Calu3 (cell line): ENCODE measurements around the gene DIP2B. TPM values are rescaled to one million over a fixed set of nuclear protein-coding genes. Genes with fewer than 3 reads are reported as not detected.

Experiments used
- BruUV-seq: library from RNA; stranded (reverse); fragments of 400-500 nt; replicated peaks from 2 replicates; lab custom pipeline; 2021; lab: Mats Ljungman, UMichigan
- CTCF ChIA-PET: fragments of 300-600 bp; sonication (Branson Sonifier 250); formaldehyde crosslinking; loops from one replicate; lab custom pipeline; 2022; ENCODE audit warnings: antibody characterized with exemption; lab: Charles Lee
- DNase-seq: peaks from one replicate; pipeline ENCODE4 v3.0.0; 2022
- H3K27ac Mint-ChIP-seq: one replicate; pipeline ENCODE4 v1.8.0; 2022; ENCODE audit warnings: mixed read lengths; ENCODE audit not compliant: unreplicated experiment
- H3K27me3 Mint-ChIP-seq: one replicate; pipeline ENCODE4 v1.8.0; 2022; ENCODE audit warnings: mixed read lengths; ENCODE audit not compliant: unreplicated experiment
- H3K36me3 Mint-ChIP-seq: one replicate; pipeline ENCODE4 v1.8.0; 2022; ENCODE audit warnings: mild to moderate bottlenecking, moderate library complexity, mixed read lengths; ENCODE audit not compliant: insufficient read depth, unreplicated experiment
- H3K4me1 Mint-ChIP-seq: one replicate; pipeline ENCODE4 v1.8.0; 2022; ENCODE audit warnings: mild to moderate bottlenecking, low read depth, mixed read lengths; ENCODE audit not compliant: unreplicated experiment
- H3K4me3 Mint-ChIP-seq: one replicate; pipeline ENCODE4 v1.8.0; 2022; ENCODE audit warnings: mild to moderate bottlenecking, low read depth, moderate library complexity, mixed read lengths; ENCODE audit not compliant: unreplicated experiment
- H3K9me3 Mint-ChIP-seq: one replicate; pipeline ENCODE4 v1.8.0; 2022; ENCODE audit warnings: low read depth, mixed read lengths; ENCODE audit not compliant: unreplicated experiment
- intact Hi-C: fragments of 100-400 bp; cut with micrococcal nuclease; formaldehyde crosslinking; loops from one replicate; pipeline ENCODE4 v1.10.0; 2022; ENCODE audit not compliant: unreplicated experiment
- total RNA-seq: library from RNA; stranded (reverse); gene quantifications from 2 replicates; pipeline ENCODE4 v1.2.3, GENCODE V29; 2022
- TF ChIP-seq, protein P1 (sequence below): fragments of 200-600 bp; IDR thresholded peaks from one replicate; pipeline ENCODE4 v1.8.0; 2022; ENCODE audit warnings: antibody characterized with exemption; ENCODE audit not compliant: unreplicated experiment

Gene DIP2B
- total RNA-seq, 1 experiment from 2014 or later: 22.8 TPM

DNA sequence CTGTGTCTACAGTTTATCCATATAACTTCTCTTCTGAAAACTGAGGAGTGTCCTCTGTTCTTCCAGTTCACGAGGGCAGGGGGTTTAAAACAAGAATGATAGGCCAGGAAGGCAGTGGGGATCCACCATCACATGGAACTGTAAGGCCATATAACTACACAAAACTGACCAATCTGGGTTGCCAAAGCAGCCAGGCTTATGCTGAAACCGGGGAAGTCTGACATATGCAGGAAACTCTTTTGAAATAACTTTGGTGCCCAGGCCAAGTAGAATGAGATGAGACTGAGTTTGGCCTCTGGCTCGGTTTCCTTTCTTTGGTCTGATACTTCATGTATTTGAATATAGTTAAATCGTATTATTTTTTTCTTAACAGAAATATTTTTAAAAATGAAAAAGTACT, 241.1 kb downstream of the DIP2B start:
- Mint-ChIP-seq H3K36me3 (peaks cover 11% of the 10 kb centered on the region), H3K4me3 (no peak overlapping the region), H3K4me1 (no peaks in the 10 kb centered on the region), H3K27me3 (no peaks in the 10 kb centered on the region), H3K27ac (no peak overlapping the region), H3K9me3 (no peaks in the 10 kb centered on the region)
- CTCF ChIA-PET: no interaction called here
- TF ChIP-seq, protein P1, sequence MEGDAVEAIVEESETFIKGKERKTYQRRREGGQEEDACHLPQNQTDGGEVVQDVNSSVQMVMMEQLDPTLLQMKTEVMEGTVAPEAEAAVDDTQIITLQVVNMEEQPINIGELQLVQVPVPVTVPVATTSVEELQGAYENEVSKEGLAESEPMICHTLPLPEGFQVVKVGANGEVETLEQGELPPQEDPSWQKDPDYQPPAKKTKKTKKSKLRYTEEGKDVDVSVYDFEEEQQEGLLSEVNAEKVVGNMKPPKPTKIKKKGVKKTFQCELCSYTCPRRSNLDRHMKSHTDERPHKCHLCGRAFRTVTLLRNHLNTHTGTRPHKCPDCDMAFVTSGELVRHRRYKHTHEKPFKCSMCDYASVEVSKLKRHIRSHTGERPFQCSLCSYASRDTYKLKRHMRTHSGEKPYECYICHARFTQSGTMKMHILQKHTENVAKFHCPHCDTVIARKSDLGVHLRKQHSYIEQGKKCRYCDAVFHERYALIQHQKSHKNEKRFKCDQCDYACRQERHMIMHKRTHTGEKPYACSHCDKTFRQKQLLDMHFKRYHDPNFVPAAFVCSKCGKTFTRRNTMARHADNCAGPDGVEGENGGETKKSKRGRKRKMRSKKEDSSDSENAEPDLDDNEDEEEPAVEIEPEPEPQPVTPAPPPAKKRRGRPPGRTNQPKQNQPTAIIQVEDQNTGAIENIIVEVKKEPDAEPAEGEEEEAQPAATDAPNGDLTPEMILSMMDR: no peak
- BruUV-seq: no TSS peak
- DNase-seq: no peak
- intact Hi-C loops: no loop called here

DNA sequence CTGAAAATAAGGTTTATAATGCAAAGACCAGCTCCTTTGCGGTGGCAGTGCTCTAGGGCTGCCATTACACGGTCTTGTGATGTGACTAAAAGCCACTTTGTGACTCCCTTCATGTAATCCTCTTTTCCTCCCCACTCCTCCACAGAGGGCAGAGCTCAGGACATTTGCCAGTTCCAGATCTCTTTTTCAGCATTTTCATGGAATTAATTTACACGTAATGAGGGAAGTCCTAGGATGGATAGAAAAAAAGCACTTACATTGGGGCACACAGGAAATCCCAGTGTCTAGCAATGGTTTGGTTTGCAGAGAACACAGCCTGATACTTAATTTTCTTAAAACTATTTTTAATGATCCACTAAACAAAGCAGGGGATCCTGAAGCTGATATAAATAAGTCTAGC, 241.6 kb downstream of the DIP2B start:
- Mint-ChIP-seq H3K27me3 (no peaks in the 10 kb centered on the region), H3K4me3 (no peak overlapping the region), H3K27ac (no peak overlapping the region), H3K4me1 (no peaks in the 10 kb centered on the region), H3K36me3 (peaks cover 14% of the 10 kb centered on the region), H3K9me3 (no peaks in the 10 kb centered on the region)
- DNase-seq: no peak
- TF ChIP-seq, protein P1: no peak
- no TSS peak for BruUV-seq
- intact Hi-C loops: no loop called here
- CTCF ChIA-PET: no interaction called here

DNA sequence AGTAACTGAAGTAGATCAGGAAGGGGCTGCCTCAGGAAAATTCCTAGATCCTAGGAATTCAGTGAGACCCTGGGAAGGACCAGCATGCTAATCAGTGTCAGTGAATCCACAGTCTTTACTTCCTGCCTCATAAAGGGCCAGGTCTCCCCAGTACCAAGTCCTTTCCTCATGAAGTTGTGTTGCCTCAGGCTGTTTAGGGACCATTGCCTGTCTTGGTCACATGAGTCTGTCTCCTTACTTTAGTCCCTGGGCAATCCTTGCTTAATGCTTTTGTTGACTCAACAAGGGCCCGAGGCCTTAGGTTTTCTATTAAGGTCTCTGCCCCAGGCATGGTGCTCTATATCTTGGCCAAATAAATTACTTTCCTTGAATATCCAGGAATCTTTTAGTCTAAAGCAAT, 243.0 kb downstream of the DIP2B start:
- Mint-ChIP-seq H3K9me3 (no peaks in the 10 kb centered on the region), H3K27me3 (no peaks in the 10 kb centered on the region), H3K4me3 (no peak overlapping the region), H3K36me3 (peaks cover 15% of the 10 kb centered on the region), H3K27ac (no peak overlapping the region), H3K4me1 (no peaks in the 10 kb centered on the region)
- TSS peak; percentile 12 for BruUV-seq
- intact Hi-C loops: no loop called here
- CTCF ChIA-PET: no interaction called here
- DNase-seq: no peak
- TF ChIP-seq, protein P1: no peak

DNA sequence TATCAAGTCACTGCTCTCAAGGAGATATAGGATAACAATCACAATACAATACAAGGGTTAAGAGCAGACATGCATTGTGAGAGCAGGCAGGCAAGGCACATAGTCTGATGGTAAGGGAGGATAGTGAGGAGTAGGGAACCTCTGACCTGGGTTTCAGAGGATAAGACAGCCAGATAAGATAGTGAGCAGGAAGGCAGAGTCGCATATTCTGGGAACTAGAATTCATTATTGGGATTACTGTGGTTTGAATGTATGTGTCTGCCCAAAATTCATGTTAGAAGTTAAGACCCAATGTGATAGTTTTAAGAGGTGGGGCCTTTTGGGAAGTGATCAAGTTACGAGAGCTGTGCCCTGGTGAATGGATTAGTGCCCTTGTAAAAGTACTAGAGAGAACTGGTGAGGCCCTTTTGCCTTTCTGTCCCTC, 244.7 kb downstream of the DIP2B start:
- TF ChIP-seq, protein P1: no peak
- intact Hi-C loops: no loop called here
- peaks cover 5% of the 10 kb centered on the region for H3K36me3 Mint-ChIP-seq
- CTCF ChIA-PET: interaction anchor here (0.6 kb wide), 1 partner anchor 427 kb away, joined by 3 read pairs; no protein-coding TSS in a partner anchor
- no peak overlapping the region for H3K4me3 Mint-ChIP-seq
- DNase-seq: no peak
- no peak overlapping the region for H3K27ac Mint-ChIP-seq
- H3K4me1 Mint-ChIP-seq: no peaks in the 10 kb centered on the region
- no TSS peak for BruUV-seq
- no peaks in the 10 kb centered on the region for H3K27me3 Mint-ChIP-seq
- no peaks in the 10 kb centered on the region for H3K9me3 Mint-ChIP-seq
